ENCODE data around the gene DPP6.

Gene DPP6

DNA sequence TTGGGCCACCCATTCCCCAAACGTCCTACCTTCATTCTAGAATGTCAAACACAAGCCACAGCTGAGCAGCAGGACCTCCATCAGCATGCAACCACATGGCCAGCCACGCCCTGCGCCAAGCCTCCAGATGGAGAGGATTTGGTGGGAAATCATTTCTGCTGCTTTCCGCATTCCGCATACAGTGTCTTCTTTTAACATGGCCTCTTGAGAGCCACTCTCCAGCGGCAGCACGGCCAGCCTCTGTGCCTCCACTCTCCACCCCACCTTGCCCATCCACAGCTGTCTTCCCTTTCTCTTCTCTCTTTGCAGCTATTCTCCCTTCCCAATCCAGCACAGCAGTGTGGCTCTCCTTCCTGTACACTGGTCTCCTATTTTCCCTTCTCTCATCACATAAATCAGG is 561.6 kb downstream of the DPP6 start:
- TF ChIP-seq, protein P1, sequence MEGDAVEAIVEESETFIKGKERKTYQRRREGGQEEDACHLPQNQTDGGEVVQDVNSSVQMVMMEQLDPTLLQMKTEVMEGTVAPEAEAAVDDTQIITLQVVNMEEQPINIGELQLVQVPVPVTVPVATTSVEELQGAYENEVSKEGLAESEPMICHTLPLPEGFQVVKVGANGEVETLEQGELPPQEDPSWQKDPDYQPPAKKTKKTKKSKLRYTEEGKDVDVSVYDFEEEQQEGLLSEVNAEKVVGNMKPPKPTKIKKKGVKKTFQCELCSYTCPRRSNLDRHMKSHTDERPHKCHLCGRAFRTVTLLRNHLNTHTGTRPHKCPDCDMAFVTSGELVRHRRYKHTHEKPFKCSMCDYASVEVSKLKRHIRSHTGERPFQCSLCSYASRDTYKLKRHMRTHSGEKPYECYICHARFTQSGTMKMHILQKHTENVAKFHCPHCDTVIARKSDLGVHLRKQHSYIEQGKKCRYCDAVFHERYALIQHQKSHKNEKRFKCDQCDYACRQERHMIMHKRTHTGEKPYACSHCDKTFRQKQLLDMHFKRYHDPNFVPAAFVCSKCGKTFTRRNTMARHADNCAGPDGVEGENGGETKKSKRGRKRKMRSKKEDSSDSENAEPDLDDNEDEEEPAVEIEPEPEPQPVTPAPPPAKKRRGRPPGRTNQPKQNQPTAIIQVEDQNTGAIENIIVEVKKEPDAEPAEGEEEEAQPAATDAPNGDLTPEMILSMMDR (IDR thresholded peaks at IDR 0.05): no peak
- no peak overlapping the region for H3K27ac ChIP-seq
- DNase-seq (ENCODE audit: low spot score): no peak
- no peak overlapping the region for H3K4me3 ChIP-seq

DNA sequence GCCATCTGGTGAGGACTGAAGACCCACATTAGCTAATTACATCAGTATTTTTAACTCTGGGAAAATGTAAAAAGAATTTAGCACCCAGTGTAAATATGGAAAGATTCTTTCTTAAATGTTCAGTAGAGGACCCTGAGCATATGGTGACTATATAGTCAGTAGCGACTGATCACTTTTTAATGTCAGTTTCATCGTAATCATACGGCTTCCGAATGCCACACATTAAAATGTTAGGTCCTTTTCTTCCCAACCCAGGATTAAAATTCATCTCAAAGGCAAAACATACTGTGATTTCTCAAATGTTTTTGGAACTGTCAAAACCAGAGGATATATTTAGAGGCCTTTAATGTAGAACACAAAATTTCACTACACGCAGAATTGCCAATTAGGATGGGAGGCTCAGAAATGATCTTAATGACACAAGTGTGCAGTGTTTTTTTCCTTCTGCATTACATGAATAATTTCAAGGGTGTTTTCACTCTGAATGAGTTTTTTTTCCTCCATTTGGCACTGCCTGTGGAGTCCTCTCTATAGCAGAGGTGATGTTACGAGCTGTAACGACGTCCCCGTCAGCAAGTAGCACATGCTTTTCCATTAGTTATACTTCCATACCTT is 568.0 kb downstream of the DPP6 start:
- Histone ChIP-seq H3K27ac (no peak overlapping the region), H3K4me3 (no peak overlapping the region)
- TF ChIP-seq, protein P1 (IDR thresholded peaks at IDR 0.05): no peak
- no peak for DNase-seq (ENCODE audit: low spot score)

DNA sequence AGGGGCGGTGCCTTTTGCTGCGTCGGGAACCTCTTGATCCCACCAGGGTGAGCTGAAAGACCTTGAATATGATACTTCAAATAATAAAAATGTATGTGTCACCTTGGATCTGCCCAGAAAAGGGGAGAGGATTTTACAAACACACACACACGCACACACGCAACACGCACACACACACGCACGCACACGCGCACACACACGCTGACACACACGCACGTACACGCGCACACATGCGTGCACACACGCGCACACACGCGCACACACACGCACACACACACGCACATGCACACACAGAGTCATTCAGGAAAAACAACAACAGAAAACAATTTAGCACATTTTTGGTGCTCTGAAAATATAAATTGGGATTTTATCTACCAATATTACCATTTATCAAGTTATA is 571.2 kb downstream of the DPP6 start:
- no peak overlapping the region for H3K4me3 ChIP-seq
- TF ChIP-seq, protein P1 (IDR thresholded peaks at IDR 0.05): no peak
- DNase-seq (ENCODE audit: low spot score): no peak
- H3K27ac ChIP-seq: no peak overlapping the region

DNA sequence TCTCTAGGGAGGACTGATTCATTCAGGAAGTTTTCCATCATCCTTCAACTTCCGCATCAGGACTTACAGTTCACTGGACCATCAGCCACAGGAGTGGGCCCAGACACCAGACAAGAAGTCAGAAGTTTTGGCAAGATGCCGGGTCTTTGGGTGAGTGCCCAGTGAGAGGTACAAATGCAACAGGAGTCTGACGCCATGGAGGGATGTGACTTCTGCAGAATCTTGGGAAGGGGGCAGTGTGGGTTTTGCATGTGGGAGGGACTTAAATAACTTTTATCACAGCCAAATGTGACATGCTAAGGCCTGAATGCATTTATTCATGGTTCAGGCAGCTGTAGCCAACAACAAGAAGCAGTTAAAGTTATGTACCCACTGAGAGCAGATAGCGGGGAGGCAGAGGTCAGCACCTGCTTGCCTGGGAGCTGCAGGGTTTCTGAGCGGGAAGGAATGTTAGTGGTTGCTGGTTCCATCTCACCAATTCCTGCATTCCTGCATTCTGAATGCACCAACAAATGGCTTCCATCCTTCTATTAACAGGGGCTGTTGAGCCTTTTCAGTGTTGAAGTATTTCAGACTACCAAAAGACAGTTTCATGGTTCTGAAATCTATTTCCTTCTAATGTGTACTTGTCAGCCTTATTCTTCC is 575.6 kb downstream of the DPP6 start:
- DNase-seq (ENCODE audit: low spot score): no peak
- Histone ChIP-seq H3K4me3 (no peak overlapping the region), H3K27ac (no peak overlapping the region)
- TF ChIP-seq, protein P1 (IDR thresholded peaks at IDR 0.05): no peak

DNA sequence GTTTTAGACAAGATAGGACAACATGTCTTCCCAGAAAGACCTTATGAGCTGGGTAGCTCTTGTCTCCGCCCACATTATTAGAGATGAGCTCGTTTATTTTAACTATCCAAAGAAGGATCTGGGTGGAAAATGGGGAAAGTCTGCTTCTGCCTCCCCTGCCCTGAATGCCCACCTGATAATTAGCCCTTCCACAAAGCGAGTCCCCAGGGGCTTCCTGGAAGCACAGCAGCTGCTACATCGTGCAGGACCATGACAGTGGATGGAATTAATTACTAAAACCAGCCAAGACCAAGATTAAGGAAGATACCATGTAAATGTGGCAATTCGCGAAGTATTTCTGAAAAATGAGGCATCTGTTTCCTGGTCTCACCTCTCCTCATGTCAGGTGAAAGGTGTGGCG is 576.4 kb downstream of the DPP6 start:
- Histone ChIP-seq H3K4me3 (no peak overlapping the region), H3K27ac (no peak overlapping the region)
- DNase-seq (ENCODE audit: low spot score): no peak
- TF ChIP-seq, protein P1 (IDR thresholded peaks at IDR 0.05): no peak

DNA sequence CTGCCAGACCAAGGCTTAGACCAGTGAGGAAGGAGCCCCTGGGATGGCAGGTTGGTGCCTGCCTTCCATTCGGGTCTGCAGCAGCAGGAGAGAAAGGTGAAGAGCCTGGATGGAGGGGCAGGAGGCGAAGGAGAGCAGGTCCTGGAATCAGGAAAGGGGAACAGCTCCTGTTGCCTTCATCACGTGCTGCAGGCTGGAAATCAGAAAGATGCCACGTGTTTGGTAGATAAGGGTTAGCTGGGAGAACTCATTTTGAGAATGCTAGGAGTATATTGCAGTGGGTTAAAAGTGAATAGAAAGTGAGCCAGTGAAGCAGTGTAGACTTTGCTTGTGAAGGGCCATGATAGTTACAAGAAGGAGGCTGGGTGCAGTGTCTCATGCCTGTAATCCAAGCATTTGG is 579.0 kb downstream of the DPP6 start:
- TF ChIP-seq, protein P1 (IDR thresholded peaks at IDR 0.05): no peak
- Histone ChIP-seq H3K27ac (no peak overlapping the region), H3K4me3 (no peak overlapping the region)
- DNase-seq (ENCODE audit: low spot score): no peak

DNA sequence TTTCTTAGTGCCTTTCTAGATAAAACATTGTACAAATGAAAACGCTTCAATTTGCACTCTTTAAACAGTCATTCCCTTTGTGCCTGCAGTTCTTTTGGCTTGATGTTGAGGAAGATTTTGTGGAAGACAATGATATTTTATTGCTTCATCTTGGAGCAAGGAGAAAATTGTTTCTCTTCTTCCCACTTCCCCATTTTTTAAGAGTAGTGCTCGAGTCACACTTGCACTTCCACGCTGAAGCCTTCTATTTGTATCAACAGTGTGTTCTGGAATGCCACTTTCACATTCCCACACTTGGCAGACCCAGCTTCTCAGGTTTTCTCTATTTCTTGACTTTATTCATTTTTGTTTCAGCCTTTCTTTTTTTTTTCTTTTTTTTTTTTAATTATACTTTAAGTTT is 581.4 kb downstream of the DPP6 start:
- no peak overlapping the region for H3K4me3 ChIP-seq
- TF ChIP-seq, protein P1 (IDR thresholded peaks at IDR 0.05): no peak
- DNase-seq (ENCODE audit: low spot score): no peak
- no peak overlapping the region for H3K27ac ChIP-seq

All from coronary artery (tissue), 2 donors.